Cortex of kidney (tissue), 1 donor: ENCODE measurements around the gene GCLC.
"Not testable (repeated sequence)": the region's sequence is repeated elsewhere in the genome, so short reads cannot be mapped to it uniquely, and the experiment has no call there.

Experiments used
- DNase-seq: peaks from one replicate; lab custom pipeline; 2025; lab: John Stamatoyannopoulos, UW

Gene GCLC

DNA sequence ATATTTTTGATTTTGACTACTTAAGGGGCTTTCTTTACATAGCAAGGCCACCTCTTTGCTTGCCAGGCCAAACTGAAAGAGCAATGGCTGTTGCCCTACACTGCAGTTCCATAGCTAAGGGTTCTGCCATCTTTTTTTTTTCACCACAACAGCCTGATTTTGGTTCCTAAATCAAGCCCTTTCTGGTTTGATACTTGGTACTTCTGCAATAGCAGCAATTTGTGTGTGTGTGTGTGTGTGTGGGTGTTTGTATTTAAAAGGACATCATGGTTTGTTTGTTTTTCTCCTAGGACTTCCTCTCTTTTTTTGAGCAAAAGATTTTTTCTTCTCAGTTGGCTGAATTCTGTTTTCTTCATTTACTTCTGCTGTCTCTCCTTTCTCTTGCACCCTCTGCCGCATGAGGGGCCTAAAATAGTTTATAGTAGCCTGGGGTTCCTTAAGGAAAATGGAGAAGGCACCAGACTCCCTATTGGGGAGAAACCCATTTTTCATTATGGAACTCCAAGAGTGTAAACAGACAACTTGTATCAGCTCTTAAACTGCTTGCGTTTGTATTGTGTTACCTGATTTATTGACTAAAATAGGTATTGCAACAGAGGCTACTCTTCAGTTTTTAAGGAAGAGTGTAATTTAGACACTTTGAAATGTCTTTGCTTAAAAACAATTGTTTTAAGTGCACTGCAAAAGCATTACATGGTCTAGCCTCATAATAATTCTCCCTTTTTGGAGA, 12.2 kb upstream of the GCLC start:
- no peak for DNase-seq

DNA sequence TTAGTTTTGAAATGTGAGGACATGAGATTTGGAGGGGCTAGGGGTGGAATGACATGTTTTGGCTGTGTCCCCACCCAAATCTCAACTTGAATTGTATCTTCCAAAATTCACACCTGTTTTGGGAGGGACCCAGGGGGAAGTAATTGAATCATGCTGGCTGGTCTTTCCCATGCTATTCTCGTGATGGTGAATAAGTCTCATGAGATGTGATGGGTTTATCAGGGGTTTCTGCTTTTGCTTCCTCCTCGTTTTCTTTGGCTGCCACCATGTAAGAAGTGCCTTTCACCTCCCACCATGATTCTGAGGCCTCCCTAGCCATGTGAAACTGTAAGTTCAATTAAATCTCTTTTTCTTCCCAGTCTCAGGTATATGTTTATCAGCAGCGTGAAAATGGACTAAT, 8.7 kb upstream of the GCLC start:
- not testable (repeated sequence) for DNase-seq

GRCh38 chr6:53551681-53552080, 6.8 kb upstream of the GCLC start:
- DNase-seq, result not testable (repeated sequence)

- peak; percentile 20 for DNase-seq
Observed at GRCh38 chr6:53547811-53548496, 3.1 kb upstream of the GCLC start.

- no peak for DNase-seq
Observed at GRCh38 chr6:53547166-53547810, 2.4 kb upstream of the GCLC start.

GRCh38 chr6:53546281-53546680, 1.4 kb upstream of the GCLC start:
- no peak for DNase-seq

- no peak for DNase-seq
Observed at GRCh38 chr6:53544217-53544469, 758 bp downstream of the GCLC start.

DNA sequence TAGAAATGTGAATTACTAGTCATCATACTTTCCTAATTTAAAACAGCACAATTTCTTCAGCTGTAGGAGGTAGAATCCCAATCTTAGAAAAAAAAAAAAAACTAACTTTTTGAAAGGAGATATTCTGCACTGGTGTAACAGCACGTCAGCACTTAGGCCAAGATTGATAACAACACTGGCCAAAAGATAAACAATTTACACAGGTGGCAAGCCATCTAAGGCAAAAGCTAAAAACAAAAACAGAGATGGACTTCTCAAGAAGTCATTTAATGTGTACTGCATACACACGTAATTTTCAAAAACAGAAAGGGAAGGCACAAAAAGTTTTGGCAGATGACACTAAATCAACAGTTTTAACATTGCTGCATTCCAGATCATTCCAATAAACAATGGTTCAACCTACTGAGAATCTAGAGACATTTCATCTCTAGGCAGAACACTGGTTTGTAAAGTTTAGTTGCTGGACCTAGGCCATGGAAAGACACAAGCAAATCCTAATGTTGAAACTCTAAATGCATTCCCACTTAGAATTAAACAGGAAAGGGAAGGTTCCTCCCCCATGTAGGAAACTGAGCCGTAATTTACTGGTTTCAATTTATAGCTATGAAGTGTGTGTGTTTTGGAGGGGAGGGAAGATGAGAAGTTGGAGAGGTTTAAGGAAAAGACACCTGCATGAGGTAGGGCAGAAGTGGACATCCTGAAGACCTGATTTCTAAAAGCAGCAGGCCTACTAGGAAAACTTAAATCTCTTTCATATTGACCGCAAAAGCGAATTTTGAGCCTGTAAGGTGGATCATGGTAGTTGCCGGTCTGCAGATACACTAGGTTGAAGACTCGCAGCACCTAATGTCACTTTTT, 1.3 kb downstream of the GCLC start:
- no peak for DNase-seq

DNA sequence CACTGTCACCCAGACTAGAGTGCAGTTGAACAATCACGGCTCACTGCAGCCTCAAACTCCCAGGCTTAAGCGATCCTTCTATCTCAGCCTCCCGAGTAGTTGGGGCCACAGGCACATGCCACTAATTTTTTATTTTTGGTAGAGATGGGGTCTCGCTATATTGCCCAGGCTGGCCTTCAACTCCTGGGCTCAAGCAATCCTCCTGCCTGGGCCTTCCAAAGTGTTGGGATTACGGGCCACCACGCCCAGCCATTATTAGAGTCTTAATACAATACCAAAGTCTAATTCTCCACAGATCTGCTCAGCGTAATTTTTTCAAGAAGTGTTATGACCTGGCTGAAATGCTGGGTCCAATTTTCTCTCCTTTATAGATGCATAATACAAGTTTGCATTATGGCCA, 3.0 kb downstream of the GCLC start:
- no peak for DNase-seq

DNA sequence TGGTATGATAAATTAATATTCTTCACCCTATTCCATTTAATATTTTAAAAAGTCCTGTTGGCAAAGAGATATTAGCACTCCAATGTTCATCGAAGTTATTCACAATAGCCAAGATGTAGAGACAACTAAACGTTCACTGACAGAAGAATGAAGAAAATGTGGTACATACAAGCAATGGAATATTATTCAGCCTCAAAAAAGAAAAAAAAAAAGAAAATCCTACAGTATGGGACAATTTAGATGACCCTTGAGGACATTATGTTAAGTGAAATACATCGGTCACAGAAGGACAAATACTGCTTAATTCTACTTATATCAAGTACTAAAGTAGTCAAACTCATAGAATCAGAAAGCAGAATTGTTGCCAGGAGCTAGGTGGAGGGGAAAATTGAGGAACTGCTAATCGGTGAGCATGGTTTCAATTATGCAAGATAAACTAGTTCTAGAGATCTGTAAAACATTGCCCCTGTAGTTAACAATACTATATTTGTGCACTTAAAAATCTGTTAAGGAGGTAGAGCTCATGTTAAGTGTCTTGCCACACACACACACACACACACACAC, 4.7 kb downstream of the GCLC start:
- no peak for DNase-seq

DNA sequence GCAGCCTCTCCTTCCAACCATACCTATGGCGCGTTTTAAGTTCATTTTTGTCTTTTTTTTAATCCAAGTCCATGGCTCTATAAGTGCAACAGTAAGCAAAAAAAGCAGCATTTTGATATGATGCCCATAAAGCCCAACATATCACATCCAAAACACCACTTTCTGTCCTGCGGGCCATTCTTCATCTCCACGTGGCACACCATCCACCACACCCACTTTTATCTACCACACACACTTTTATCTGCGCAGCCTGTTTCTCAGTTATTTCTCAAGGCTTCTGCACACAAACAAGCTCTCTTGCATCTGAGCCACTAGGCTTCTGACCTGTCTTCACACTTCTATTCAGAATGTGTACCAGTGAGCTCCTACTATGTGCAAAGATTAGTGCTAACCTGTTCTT, 5.3 kb downstream of the GCLC start:
- no peak for DNase-seq

DNA sequence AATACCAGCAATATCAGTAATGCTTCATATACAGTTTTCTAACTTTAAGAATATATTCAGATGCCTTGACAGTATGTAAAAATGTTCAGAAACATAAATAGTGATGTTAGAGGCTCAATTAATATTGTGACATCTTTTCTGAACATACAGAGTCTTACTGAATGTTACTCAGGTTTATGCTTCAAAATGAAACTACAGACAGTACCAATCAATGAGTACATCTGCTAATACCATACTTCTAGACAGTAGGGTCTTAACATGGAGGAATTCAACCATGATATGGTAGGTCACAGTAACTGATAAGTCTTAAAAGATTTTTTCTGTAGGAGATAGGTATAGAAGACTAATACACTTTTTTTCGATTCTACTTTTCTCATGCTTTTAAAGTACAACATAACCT, 8.3 kb downstream of the GCLC start:
- DNase-seq, result no peak

- DNase-seq, result no peak
Observed at GRCh38 chr6:53532942-53533341, 12.0 kb downstream of the GCLC start.

DNA sequence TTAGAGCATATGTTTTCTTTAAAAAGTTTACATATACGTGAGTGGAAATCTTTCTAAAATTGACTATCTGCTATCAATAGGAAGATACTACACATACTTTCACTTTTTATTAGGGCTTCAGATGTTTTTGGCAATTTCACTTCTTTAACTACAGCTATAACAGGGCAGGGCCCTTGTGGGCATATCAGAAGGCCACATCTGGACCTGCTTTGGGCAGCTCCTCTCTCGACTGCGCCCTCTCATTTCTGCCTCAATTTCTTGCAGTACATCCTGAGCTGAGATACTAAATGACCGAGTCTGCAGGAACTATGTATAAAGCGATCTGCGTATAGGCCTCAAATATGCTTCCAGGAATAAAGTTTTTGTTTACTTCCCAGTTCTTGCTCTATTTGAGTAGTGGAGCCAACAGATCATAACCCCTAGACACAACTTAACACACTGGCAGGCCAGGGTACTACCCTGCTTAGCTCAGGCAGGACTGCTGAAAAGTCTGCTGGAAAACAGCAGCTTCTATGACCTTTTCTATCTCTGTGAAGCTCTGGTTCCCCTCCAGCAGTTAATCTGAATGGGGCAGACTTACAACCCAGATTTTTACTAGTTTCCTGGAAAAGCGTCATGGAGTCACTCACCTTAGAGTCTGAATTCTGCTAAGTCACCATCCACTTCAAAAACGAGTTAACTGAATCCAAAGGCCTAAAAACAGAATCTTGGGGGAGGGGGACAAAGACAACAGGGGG, 12.7 kb downstream of the GCLC start:
- no peak for DNase-seq

DNA sequence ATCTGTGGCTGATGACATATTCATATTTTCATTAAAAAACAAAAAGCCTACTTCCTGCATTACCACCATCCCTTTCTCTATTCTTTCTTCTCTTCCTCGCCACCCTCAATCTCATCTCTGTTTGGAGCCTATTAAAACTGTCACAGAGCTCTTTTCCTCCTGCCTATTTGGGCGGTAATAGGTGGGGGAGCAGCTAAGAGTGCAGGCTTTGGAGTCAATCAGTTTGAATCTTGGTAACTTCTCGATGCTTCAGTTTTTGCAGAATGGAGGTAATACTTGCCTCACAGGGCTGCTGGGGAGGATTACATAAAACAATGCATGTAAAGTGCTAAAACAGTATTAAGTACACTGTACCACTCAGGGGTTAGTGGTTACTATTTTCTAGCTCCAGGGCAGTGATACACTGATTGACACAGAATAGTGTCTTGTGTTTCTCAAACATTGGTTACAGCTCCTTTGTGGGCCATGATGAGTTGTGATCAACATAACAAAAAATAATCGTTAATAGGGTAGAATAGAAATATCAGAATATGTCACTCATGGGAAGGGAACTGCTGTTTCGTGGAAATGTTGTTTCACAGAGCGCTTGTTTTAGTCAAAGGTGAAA, 14.0 kb downstream of the GCLC start:
- DNase-seq, result no peak

DNA sequence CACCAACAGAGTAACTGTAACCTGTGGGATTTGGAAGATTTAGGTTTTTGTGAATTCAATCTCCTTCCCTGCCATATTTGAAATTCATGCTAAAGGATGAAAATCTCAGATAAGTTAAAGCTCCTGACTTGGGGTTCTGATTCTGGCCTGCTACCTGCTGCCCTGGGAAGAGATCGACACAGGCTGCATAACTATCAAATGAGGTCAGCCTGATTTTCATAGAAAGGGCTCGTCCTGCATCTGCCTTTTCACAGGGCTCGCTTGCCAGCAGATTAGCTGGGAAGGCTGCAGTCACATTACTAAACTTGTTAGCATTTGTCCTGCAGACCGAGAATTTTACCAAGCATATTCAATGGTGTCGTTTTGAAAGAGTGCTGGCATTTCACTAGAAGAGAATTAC, 14.6 kb downstream of the GCLC start:
- DNase-seq, result no peak

DNA sequence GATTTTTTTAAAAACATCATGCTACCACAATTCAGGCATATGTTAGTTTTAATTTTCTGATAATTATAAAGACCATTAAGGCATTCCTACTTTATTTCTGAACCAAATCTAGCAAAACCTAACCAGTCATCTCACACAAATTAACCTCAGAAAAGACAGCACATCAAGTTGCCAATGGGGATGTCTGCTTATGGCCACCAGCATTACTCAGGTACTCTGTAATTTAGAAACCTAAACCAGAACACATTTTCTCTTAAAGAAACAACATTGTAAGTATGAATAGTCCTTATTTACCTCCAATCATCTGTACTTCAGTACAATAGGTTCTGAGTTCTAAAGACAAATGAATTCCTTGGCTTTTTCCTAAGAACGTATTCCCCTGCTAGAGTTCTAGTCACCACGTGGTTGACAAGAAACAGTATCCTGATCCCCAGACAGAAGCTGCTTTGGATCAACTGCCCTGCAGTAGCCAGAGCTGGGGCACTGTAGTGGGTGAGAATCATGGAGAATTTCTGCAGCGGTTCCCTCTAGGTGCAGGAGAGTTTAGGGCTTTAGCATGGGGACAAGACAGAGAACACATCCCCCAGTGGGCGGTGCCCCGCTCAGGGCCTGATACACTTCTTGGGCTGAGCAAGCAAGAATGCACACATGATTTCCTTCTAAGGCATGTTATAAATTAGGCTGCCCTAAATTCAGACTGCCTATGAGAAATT, 15.4 kb downstream of the GCLC start:
- no peak for DNase-seq

DNA sequence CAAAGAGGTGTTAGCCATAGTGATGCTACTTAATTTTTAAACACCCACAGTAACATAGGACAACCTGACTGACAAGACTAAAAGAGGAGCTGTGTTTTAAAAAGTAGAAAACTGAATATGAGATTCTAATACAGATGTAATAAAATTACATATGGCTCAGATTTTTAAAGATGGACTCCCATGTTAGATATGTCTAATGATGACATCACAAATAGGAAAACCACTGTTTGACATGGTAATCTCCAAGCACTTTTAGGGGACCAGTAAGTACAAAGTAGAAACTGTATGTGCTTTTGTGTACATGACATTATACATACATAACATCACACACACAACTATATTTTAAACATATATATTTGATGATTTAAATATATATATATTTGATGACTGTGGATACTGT, 16.8 kb downstream of the GCLC start:
- no peak for DNase-seq

DNA sequence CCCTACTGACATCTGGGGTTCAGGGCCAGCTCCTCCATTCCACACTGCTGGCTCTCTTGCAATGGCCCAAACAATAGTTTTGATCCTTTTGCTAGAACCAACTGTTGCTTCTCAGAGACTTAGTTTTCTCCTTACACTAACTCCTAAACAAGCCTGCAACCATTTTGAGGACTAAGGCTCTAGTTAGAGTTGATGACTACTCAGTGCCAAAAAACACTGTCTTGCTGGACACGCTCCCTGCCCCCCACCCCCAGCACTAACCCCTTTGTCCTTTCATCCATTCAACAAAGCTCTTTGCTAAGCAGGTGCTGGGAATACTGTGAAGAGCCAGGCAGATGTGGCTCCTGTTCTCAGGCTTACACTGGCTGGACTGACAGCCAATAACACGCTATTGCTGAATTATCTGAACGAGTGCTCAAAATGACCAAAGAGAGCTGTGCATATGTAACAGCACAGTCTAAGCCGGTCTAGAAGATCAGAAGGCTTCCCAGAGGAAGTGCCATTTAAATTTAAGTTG, 17.6 kb downstream of the GCLC start:
- no peak for DNase-seq

DNA sequence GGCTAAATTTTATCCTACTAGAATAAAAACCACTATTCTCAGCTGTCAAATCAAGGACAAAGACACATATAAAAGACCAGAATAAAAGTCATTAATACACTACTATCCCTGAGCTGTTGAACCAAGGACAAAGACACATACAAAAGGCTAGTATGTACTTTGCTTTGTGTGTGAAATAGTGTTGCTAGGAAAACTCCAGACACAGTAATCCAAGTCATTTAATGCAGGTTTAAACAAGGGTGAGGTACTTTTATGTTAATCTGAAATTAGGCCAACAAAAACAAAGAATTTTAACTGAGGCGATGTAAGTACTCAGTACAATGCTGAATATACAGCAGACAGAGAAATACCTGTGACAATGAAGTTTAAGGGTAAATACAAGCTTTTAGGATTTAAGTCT, 18.9 kb downstream of the GCLC start:
- no peak for DNase-seq
